Activated CD4-positive, alpha-beta T cell treated with anti-CD3 and anti-CD28 coated beads, Interleukin-10, Interleukin-2, amounts not matched to agents 100 ng/mL and 50 ng/mL, durations not matched to agents 16 hours and 8 hours (primary cell): ENCODE results near the gene CCR4.
"Not testable (repeated sequence)": the region's sequence is repeated elsewhere in the genome, so short reads cannot be mapped to it uniquely, and the experiment has no call there.

Source experiments
- DNase-seq: peaks from one replicate; pipeline ENCODE4 v3.0.0-alpha.2; 2020

Gene CCR4

DNA sequence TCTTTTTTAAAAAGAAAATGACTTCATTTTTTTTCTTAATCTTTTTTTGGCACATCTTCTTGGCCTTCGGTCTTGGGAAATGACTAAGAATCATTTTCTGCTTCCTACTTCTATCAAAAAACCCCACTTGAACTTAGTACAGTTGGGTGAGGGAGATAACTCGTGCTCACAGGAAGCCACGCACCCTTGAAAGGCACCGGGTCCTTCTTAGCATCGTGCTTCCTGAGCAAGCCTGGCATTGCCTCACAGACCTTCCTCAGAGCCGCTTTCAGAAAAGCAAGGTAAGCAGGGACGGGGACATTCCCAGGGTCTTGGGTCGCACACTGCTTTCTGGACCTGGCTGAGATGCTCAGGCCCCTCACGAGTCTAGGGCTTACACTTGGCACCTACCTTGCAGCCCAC, at the start of gene CCR4:
Gene CCR4, plus strand, starts transcription at position 235 of the 402 bp plus-strand sequence. CDS start 1,779 bp downstream, outside the sequence.
- DNase-seq: peak; percentile 90

DNA sequence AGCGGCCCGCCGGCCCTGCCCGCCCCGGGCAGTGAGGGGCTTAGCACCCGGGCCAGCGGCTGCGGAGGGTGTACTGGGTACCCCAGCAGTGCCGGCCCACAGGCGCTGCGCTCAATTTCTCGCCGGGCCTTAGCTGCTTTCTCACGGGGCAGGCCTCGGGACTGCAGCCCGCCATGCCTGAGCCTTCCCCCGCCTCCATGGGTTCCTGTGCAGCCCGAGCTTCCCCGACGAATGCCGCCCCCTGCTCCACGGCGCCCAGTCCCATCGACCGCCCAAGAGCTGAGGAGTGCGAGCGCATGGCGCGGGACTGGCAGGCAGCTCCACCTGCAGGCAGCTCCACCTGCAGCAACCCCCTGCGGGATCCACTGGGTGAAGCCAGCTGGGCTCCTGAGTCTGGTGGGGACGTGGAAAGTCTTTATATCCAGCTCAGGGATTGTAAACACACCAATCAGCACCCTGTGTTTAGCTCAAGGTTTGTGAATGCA, 48.5 kb upstream of the CCR4 start:
- peak; percentile 50 for DNase-seq

DNA sequence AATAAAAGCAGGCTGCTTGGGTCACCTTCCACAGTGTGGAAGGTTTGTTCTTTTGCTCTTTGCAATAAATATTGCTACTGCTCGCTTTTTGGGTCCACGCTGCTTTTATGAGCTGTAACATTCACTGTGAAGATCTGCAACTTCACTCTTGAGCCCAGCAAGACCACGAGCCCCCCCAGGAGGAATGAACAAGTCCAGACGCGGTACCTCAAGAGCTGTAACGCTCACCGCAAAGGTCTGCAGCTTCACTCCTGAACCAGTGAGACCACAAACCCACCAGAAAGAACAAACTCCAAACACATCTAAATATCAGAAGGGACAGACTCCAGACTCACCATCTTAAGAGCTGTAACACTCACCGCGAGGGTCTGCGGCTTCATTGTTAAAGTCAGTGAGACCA, 47.5 kb upstream of the CCR4 start:
- DNase-seq: no peak

DNA sequence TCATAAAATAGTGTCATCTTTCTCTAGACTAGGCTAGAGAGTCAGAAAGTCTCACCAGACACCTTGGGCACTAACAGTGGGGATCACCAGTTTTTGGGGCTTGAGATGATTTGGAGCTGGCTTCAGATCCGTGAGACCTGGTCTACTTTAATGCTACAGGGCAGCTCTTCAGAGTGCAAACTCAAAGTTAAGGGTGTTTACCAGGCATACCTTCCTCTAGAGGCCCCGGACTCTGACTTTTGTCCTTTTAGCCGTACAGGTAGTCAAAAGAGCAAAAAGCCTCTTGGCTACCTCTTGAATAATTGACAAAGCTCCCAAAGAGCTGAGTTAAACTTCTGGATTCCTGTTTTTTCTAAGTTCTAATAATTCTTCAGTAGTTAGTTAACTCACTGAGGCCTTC, 41.4 kb upstream of the CCR4 start:
- DNase-seq: no peak

DNA sequence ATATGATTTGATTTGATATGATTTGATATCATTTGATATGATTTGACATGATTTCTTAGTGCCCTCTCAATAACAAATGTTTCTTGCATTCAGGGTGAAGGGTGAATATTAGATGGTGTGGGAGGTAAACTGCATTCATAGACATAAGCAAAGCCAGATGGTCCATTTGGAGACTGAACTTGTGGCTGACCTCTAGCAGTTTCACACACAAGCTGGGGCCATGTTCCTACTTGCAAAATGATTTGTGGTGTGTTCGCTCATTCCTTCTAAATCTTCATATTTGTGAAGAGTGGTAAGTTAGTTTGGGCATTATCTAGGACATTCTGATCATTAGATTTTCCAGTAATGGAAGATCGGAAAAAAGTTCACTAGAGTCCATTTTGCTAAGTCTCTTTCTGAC, 40.5 kb upstream of the CCR4 start:
- no peak for DNase-seq

DNA sequence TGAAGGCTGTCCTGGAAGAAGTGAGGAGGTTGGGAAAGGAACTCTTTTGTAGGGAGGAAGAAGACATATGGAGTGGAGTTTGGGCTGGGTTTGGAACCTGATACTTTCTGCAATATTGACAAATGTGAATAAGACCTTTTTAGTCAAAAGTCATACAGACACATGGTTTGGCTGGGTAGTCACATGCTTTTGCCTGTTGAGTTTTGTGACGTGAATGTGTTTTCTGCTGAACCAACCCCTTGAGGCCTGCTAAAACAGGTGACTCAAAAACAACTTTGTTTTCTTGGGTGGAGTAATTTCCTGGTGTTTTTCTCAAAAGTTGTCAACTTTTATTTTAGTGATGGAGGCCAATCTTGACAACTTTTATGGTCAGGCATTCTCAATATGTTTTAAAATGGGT, 39.4 kb upstream of the CCR4 start:
- DNase-seq: no peak

DNA sequence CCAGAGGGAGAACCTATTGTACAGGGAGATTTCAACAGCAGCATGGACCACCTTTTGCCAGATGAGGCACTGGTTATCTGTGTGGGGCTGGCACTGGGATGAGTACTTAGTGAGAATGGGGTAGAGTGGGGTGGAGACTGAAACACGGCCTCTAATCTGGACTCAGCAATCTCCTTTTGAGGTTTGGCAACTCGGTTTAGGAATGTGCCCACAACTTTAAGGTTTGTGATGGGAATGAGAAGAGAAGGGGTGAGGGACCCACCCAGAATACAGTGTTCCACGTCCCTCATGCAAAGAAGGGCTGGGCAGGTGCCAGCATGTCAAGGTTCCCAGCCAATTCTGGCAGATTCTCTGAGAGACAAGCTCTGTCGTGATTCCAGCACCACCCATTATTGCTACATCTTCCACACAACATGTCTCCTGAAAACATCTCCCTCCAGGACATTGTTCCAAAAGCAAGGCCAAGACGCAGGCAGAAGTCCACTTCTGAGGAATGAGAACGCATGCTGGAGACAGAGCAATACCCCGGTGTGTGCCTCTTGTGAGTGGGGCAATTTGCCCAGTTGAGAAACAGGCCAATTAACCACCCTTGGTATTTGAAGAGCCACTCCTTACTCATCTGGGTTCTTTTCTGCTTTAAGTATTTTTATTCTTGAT, 37.5 kb upstream of the CCR4 start:
- DNase-seq: no peak

DNA sequence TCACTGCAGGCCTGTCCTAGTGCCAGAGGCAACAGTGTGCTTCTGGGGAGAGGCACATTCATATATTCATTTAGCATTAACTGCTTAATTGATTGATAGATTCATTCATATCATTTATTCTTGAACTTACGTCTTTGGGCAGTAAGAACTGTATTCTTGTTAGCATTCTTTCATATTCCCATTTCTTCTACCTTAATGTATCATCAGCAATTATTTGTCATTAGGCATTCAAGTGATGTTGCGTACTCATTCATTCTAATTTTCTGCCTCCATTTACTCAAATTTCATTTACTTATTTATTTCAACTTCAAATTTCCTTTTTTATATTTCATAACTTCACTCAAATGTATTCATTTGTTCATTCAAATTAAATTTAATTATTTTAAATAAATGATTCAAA, 31.5 kb upstream of the CCR4 start:
- no peak for DNase-seq

DNA sequence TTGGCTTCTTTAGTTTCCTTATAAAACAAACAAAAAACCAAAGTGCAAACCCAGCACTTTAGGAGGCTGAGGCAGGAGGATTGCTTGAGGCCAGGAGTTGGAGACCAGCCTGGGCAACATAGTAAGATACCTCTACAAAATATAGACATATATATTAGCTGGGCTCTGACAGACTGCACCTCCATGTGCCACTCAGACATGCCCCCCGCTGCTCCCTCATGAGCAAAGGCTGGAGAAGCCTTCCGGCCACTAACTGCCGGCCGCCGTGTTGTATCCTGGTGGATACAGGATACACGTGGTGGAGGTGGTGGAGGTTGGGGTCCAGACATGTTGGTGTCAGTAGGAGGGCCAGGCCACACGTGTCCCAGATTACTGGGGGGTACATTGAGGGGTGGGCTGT, 29.4 kb upstream of the CCR4 start:
- no peak for DNase-seq

DNA sequence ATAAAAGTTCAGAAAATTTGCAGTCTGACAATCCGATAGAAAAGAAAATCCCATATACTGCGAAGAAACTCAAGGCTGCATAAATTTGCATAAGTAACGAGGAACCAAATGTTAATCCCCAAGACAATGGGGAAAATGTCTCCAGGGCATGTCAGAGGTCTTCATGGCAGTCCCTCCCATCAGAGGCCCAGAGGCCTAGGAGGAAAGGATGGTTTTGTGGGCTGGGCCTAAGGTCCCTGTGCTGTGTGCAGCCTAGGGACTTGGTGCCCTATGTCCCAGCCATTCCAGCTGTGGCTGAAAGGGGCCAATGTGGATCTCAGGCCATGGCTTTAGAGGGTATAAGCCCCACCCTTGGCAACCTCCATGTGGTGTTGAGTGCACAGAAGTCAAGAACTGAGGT, 21.3 kb upstream of the CCR4 start:
- no peak for DNase-seq

DNA sequence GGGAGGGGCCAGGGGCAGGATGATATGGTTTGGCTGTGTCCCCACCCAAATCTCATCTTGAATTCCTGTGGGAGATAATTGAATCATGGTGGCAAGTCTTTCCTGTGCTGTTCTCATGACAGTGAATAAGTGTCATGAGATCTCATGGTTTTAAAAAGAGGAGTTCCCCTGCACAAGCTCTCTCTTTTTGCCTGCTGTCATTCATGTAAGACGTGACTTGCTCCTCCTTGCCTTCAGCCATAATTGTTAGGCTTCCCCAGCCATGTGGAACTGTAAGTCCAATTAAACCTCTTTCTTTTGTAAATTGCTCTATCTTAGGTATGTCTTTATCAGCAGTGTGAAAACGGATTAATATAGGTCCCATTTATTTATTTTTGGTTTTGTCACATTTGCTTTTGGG, 20.2 kb upstream of the CCR4 start:
- not testable (repeated sequence) for DNase-seq

DNA sequence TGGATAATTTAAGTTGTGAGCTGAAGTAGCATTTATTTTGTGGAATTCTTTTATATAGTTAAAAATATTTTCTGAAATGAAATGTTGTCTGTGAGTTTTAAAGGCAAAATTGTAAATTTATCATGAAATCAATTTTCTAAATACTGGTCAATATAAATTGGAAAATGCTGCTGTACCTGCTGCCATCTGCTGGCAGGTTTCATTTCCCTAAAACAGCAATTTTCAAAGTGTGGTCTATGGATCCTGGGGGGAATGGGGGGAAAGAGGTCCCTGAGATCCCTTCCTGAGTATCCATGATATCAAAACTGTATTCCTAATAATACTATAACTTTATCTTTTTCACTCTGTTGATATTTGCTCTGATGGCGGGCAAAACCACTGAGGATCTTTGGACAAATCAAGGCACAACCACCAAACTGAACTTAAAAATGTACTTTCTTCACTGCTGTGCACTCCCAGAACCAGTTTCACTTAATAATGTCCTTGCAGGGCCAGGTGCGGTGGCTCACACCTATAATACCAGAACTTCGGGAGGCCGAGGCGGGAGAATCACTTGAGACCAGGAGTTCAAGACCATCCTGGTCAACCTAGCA, 17.2 kb upstream of the CCR4 start:
- no peak for DNase-seq

DNA sequence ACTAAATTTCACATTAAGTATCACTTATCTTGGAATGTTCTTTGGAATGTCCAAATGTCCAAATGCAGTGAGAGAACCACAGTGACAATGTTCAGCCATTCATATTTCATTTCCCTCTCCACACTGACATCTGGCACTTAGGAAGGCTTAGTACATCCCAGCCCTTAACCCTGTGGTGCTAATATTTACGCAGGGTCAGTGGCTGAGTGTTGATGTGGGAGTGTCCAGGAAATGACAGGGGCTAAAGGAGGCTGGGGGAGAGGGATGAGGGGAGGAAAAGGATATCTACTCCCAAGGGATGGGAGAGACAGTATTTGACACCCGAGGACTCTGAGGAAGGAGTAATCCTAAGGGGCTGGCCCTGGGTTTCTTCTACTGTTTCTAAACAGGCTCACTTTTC, 14.1 kb upstream of the CCR4 start:
- DNase-seq: no peak

DNA sequence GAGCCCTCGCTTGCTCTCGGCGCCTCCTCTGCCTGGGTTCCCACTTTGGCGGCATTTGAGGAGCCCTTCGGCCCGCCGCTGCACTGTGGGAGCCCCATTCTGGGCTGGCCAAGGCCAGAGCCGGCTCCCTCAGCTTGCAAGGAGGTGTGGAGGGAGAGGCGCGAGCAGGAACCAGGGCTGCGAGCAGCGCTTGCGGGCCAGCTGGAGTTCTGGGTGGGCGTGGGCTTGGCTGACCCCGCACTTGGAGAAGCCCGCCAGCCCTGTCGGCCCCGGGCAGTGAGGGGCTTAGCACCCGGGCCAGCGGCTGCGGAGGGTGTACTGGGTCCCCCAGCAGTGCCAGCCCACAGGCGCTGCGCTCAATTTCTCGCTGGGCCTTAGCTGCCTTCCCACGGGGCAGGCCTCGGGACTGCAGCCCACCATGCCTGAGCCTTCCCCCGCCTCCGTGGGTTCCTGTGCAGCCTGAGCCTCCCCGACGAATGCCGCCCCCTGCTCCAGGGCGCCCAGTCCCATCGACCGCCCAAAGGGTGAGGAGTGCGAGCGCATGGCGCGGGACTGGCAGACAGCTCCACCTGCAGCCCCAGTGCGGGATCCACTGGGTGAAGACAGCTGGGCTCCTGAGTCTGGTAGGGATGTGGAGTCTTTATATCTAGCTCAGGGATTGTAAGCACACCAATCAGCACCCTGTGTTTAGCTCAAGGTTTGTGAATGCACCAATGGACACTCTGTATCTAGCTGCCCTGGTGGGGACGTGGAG, 11.7 kb upstream of the CCR4 start:
- not testable (repeated sequence) for DNase-seq

DNA sequence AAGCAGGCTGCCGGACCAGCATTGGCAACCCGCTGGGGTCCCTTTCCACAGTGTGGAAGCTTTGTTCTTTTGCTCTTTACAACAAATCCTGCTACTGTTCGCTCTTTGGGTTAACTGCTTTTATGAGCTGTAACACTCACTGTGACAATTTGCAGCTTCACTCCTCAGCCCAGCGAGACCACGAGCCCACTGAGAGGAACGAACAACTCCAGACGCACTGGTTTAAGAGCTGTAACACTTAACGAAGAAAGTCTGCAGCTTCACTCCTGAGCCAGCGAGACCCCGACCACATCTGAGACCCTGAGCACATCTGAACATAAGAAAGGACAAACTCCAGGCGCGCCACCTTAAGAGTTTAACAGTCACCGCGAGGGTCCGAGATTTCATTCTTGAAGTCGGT, 10.7 kb upstream of the CCR4 start:
- DNase-seq: no peak

DNA sequence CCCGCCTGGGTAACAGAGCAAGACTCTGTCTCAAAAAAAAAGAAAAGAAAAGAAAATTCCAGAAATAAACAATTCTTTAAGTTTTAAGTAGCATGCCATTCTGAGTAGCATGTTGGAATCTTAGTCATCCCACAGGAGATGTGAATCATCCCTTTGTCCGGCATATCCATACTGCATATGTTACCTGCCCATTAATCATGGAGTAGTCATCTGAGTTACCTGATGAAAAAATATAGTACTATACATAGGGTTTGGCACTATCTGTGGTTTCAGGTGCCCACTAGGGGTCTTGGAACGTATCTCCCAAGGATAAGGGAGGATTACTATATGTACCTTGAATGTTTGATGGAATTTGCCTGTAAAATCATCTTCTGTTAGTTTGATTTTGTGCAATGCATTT, 6.3 kb upstream of the CCR4 start:
- DNase-seq: no peak

DNA sequence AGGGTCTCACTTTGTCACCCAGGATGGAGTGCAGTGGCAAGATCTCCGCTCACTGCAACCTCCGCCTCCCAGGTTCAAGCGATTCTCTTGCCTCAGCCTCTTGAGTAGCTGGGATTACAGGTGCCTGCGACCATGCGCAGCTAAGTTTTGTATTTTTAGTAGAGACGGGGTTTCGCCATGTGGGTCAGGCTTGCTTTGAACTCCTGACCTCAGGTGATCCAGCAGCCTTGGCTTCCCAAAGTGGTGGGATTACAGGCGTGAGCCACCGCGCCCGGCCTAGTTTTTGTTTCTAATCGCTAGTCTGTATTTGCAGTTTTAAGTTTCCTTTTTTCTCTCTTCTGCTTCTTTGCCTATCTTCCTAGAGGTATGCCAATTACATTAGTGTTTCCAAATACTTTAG, 5.8 kb upstream of the CCR4 start:
- DNase-seq: not testable (repeated sequence)

DNA sequence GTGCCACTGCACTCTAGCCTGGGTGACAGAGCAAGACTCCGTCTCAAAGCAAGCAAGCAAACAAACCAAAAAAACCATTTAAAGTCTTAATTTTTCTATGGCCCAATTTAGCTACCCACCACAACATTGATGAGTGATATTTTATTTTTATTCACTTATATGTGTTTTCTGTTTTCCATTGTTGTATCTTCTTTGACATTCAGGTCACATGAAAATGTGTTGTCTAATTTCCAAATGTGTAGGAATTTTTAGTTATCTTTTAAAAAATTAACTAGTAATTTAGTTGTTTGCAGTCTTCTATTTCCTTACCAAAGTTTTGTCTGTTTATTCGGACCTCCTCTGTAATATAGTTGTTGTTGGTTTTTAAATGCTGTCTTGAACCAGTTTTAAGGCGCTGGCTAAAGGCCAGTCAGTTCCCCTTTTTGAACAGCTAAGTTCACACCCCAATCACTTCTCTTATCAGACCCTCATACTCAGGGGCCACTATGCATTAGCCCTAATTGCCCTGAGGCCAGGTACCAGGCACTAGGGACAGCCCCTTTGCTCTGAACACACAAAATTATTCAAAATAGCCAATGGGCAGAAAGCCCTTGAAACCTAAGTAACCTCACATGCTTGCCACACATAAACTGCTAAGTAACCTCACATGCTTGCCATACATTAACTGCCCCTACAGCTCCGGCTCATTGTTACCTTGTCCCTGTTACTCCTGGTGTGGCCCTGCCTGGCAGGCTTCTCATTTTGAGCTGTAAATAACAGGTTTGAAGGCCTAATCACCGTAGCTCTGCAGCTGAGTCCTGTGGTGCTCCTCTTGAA, 4.3 kb upstream of the CCR4 start:
- no peak for DNase-seq

DNA sequence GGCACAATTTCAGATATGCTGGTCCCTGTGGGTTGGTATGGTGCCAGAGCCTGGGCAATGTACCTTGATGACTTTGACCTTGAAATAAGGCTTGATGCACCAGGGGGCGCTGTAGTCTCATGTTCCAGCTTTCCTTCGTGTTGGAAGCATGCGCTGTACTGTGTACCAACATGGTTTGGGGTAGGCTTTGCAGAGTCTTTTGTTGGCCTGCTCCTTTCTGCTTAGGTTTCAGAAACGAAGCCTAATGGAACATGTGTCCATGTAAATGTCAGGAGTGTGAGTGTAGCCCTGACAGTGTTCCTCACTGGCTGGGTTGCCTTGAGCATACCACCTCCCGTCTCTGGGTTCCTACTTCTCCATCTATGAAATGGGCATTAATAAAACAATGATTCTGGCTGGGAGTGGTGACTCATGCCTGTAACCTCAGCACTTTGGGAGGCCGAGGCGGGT, 3.6 kb upstream of the CCR4 start:
- DNase-seq: peak; percentile 95

DNA sequence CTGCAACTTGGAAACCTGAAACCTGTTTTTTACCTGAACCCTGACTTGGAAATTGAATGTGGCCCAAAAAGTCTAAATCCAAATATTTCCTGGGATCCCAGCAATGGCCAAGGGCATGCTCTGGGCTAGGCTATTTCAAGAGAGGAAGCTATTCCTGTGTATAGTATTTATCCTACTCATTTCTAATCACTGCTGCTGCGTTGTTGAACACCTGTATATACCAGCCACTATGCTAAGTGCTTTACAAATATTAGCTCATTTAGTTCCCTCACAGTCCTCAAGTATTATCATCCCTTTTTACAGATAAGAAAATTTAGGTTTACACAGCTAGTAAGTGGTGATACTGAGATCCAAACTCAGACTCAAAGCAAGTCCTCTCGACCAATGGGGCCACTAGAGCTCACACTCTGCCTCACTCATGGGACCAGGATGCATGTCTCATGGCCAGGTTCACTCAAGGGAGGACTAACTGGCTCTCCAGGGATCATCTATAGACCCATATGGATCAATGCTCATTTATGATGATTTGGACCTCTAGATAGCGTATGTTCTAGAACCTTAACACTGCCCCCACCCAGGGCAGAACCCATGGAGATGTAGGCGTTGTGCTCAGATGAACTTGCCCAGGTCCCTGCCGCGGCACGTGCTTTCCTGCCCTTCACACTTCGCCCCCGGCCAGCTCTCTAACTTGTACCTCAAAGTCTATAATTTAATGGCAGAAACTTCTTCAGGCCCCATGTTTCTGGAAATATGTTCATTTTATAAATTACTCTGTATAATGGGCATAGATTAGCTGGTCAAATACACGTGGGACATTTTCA, 2.6 kb upstream of the CCR4 start:
- no peak for DNase-seq

DNA sequence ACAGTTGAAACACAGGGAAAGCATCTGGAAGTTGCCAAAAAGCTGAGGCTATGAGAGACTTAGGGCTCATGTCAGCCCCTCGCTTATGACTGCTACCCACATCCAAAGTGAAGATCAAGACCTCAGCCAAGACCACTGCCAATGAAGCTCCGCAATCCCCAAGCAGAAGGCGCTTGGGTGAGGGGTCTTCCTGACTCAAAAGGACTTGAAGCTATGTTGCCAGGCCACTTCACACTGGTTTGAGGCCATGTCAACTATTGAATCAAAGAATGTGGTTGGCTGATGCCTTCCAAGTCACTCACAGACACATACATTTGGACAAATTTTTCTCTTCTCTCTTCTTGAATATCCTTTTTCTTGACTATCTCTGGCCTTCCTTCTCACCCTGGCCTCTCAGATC, 928 bp upstream of the CCR4 start:
- no peak for DNase-seq

DNA sequence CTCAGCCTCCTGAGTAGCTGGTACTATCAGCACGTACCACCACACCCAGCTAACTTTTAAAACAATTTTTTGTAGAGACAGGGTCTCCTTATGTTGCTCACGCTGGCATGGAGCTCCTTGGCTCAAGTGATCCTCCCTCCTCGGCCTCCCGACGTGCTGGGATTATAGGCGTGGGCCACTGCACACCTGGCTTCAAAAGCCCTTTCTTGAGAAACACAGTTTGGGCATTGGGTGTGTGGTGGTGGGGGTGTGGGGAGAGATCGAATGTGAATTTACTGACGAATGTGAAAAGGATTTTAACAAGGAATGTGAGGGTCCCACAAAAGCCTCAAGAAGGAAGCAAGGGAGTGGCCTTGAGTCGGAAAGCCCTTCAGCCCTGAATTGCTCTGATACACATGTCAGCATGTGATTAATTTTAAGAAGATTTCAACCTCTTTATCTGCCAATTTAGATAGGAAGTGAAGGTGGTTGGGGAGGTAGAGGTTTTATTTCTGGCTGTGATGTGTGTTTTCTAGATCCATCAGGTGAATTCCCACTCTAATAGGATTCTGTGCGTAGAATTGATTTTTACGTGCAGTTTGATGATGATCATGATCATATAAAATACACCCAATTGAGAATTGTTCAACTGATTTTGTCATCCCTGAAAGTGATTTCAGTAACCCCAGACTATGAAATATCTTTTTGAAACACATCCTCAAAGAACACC, 1.1 kb downstream of the CCR4 start:
- DNase-seq: peak; percentile 41
